H9 (cell line): ENCODE measurements around the gene SLC9A9. TPM values are rescaled to one million over a fixed set of nuclear protein-coding genes. Genes with fewer than 3 reads are reported as not detected.

Experiments used
- DNase-seq: peaks from one replicate; pipeline ENCODE4 v3.0.0-alpha.2; 2017
- H2AFZ ChIP-seq: one replicate; pipeline ENCODE4 v1.6.1; 2013; ENCODE audit warnings: mild to moderate bottlenecking, low read length, control low read depth, moderate library complexity
- H2AK5ac ChIP-seq: 2 replicates; pipeline ENCODE4 v1.6.1; 2013; ENCODE audit warnings: low read length, control low read depth, mixed read lengths; ENCODE audit not compliant: insufficient read length
- H2BK120ac ChIP-seq: one replicate; pipeline ENCODE4 v1.6.1; 2013; ENCODE audit warnings: low read depth, mild to moderate bottlenecking, low read length, control low read depth, inconsistent platforms; ENCODE audit not compliant: poor library complexity, severe bottlenecking
- H2BK12ac ChIP-seq: 2 replicates; pipeline ENCODE4 v1.6.1; 2013; ENCODE audit warnings: low read length, control low read depth, mixed read lengths, low read depth; ENCODE audit not compliant: insufficient read length
- H2BK15ac ChIP-seq: 2 replicates; pipeline ENCODE4 v1.6.1; 2013; ENCODE audit warnings: low read depth, low read length, control low read depth
- H2BK20ac ChIP-seq: one replicate; pipeline ENCODE4 v1.6.1; 2013; ENCODE audit warnings: low read depth, mild to moderate bottlenecking, low read length, control low read depth, inconsistent platforms; ENCODE audit not compliant: poor library complexity, severe bottlenecking
- H2BK5ac ChIP-seq: 2 replicates; pipeline ENCODE4 v1.6.1; 2013; ENCODE audit warnings: low read length, control low read depth, mixed read lengths; ENCODE audit not compliant: insufficient read length
- H3K14ac ChIP-seq: 2 replicates; pipeline ENCODE4 v1.6.1; 2013; ENCODE audit warnings: low read length, control low read depth; ENCODE audit not compliant: insufficient read depth
- H3K18ac ChIP-seq: 2 replicates; pipeline ENCODE4 v1.6.1; 2013; ENCODE audit warnings: low read depth, mild to moderate bottlenecking, mixed read lengths, low read length, control low read depth; ENCODE audit not compliant: insufficient read length
- H3K23ac ChIP-seq: 2 replicates; pipeline ENCODE4 v1.6.1; 2013; ENCODE audit warnings: low read length, control low read depth, mixed read lengths, low read depth; ENCODE audit not compliant: insufficient read length
- H3K23me2 ChIP-seq: 2 replicates; pipeline ENCODE4 v1.6.1; 2013; ENCODE audit warnings: low read depth, mild to moderate bottlenecking, mixed read lengths, low read length, control low read depth; ENCODE audit not compliant: insufficient read length, poor library complexity, severe bottlenecking
- H3K27ac ChIP-seq: 2 replicates; pipeline ENCODE4 v1.5.1; 2013; ENCODE audit warnings: low read length, control low read depth, mixed read lengths, low read depth; ENCODE audit not compliant: insufficient read length
- H3K27me3 ChIP-seq: 2 replicates; pipeline ENCODE4 v1.6.1; 2013; ENCODE audit warnings: low read length, control low read depth, inconsistent platforms; ENCODE audit not compliant: insufficient read depth
- H3K4ac ChIP-seq: 2 replicates; pipeline ENCODE4 v1.6.1; 2013; ENCODE audit warnings: low read depth, mild to moderate bottlenecking, control low read depth, inconsistent platforms, low read length, moderate library complexity
- H3K4me1 ChIP-seq: 2 replicates; pipeline ENCODE4 v1.6.1; 2013; ENCODE audit warnings: low read length, control low read depth, inconsistent platforms; ENCODE audit not compliant: insufficient read depth
- H3K4me2 ChIP-seq: 2 replicates; pipeline ENCODE4 v1.6.1; 2013; ENCODE audit warnings: low read length, control low read depth, mixed read lengths; ENCODE audit not compliant: insufficient read length, insufficient read depth
- H3K56ac ChIP-seq: 2 replicates; pipeline ENCODE4 v1.6.1; 2013; ENCODE audit warnings: low read depth, mild to moderate bottlenecking, mixed read lengths, low read length, control low read depth; ENCODE audit not compliant: insufficient read length
- H3K79me1 ChIP-seq: 2 replicates; pipeline ENCODE4 v1.6.1; 2013; ENCODE audit warnings: low read depth, mild to moderate bottlenecking, moderate library complexity, low read length, control low read depth, inconsistent platforms; ENCODE audit not compliant: insufficient read depth, poor library complexity, severe bottlenecking
- H3K79me2 ChIP-seq: 2 replicates; pipeline ENCODE4 v1.6.1; 2013; ENCODE audit warnings: low read length, control low read depth, inconsistent platforms; ENCODE audit not compliant: insufficient read depth
- H3K9ac ChIP-seq: 2 replicates; pipeline ENCODE4 v1.6.1; 2013; ENCODE audit warnings: low read length, control low read depth, mixed read lengths; ENCODE audit not compliant: insufficient read length; ENCODE audit errors: extremely low read depth
- H3K9me3 ChIP-seq: one replicate; pipeline ENCODE4 v1.6.1; 2013; ENCODE audit warnings: low read depth, low read length, inconsistent platforms; ENCODE audit not compliant: control insufficient read depth
- H3T11ph ChIP-seq: one replicate; pipeline ENCODE4 v1.6.1; 2013; ENCODE audit warnings: mild to moderate bottlenecking, low read length, control low read depth, inconsistent platforms
- H4K20me1 ChIP-seq: one replicate; pipeline ENCODE4 v1.6.1; 2013; ENCODE audit not compliant: control insufficient read depth, insufficient read length, insufficient read depth
- H4K5ac ChIP-seq: 2 replicates; pipeline ENCODE4 v1.6.1; 2013; ENCODE audit warnings: low read depth, mild to moderate bottlenecking, mixed read lengths, low read length, control low read depth; ENCODE audit not compliant: insufficient read length
- H4K8ac ChIP-seq: replicated peaks from 2 replicates; pipeline ENCODE4 v1.6.1; 2013; ENCODE audit warnings: low read length, control low read depth, mixed read lengths, low read depth; ENCODE audit not compliant: insufficient read length
- H4K91ac ChIP-seq: 2 replicates; pipeline ENCODE4 v1.6.1; 2013; ENCODE audit warnings: low read depth, mild to moderate bottlenecking, moderate library complexity, mixed read lengths, low read length, control low read depth; ENCODE audit not compliant: insufficient read length
- H3K27ac Mint-ChIP-seq, 3 experiments: 2 replicates in 2 of 3; 3 replicates in 1 of 3; pipeline ENCODE4 v1.8.0; 2020 to 2021; ENCODE audit warnings: mixed read lengths in 3 of 3, mild to moderate bottlenecking in 1 of 3, moderate library complexity in 1 of 3
- H3K27me3 Mint-ChIP-seq: 2 replicates; pipeline ENCODE4 v1.8.0; 2021; ENCODE audit warnings: low read depth, mild to moderate bottlenecking, moderate library complexity, mixed read lengths
- H3K36me3 Mint-ChIP-seq, 3 experiments: 2 replicates in 2 of 3; 3 replicates in 1 of 3; pipeline ENCODE4 v1.8.0; 2020 to 2021; ENCODE audit warnings: low read depth in 3 of 3, mixed read lengths in 3 of 3; ENCODE audit not compliant: insufficient read depth in 1 of 3
- H3K4me1 Mint-ChIP-seq, 2 experiments: 2 replicates each; pipeline ENCODE4 v1.8.0; 2020; ENCODE audit warnings: mixed read lengths in 2 of 2
- H3K4me3 Mint-ChIP-seq, 2 experiments: 2 replicates in 1 of 2; 3 replicates in 1 of 2; pipeline ENCODE4 v1.8.0; 2020 to 2021; ENCODE audit warnings: mild to moderate bottlenecking in 2 of 2, mixed read lengths in 2 of 2, moderate library complexity in 1 of 2
- H3K9me3 Mint-ChIP-seq, 2 experiments: 2 replicates in 1 of 2; 3 replicates in 1 of 2; pipeline ENCODE4 v1.8.0; 2020; ENCODE audit warnings: mild to moderate bottlenecking in 2 of 2, mixed read lengths in 2 of 2, moderate library complexity in 1 of 2
- CTCF ChIP-seq: fragments of 200-600 bp; sonication (generic); conservative IDR thresholded peaks from 3 replicates; pipeline ENCODE4 v1.8.0; 2021; ENCODE audit warnings: antibody characterized with exemption, mild to moderate bottlenecking
- WGBS: extraction: QIAGEN DNeasy Blood & Tissue Kit; methylation state at CpG from one replicate; pipeline ENCODE4 v1.1.7; 2013; ENCODE audit warnings: missing lambda C conversion rate, low lambda C conversion rate, mixed read lengths; ENCODE audit not compliant: insufficient read length; ENCODE audit errors: extremely low coverage; 5-methylcytosine and 5-hydroxymethylcytosine counted together
- total RNA-seq: library from RNA; stranded (reverse); gene quantifications from 2 replicates; pipeline ENCODE4 v1.2.1, GENCODE V29; 2021

SLC9A9 gene
- total RNA-seq, 1 experiment from 2014 or later = 0.35 TPM

- H3K56ac ChIP-seq = no peak overlapping the region
- no peak overlapping the region for H2BK12ac ChIP-seq
- no peak overlapping the region for H2AK5ac ChIP-seq
- no peaks in the 10 kb centered on the region for H3K9me3 Mint-ChIP-seq
- no peaks in the 10 kb centered on the region for H3K9me3 ChIP-seq
- H2BK120ac ChIP-seq = no peak overlapping the region
- H3K4me3 Mint-ChIP-seq = no peak overlapping the region
- H3K14ac ChIP-seq = no peak overlapping the region
- no peak overlapping the region for H4K5ac ChIP-seq
- no peak overlapping the region for H3K4me2 ChIP-seq
- no peak overlapping the region for H3K4ac ChIP-seq
- no peaks in the 10 kb centered on the region for H3K27me3 Mint-ChIP-seq
- no peak overlapping the region for H2BK20ac ChIP-seq
- H3K4me1 Mint-ChIP-seq = peaks cover 3 to 7% of the 10 kb centered on the region in 2 experiments
- no peaks in the 10 kb centered on the region for H3K79me2 ChIP-seq
- no peaks in the 10 kb centered on the region; the same call in 1 of the 2 replicates for H3K4me1 ChIP-seq
- H3K23me2 ChIP-seq = no peaks in the 10 kb centered on the region
- no peaks in the 10 kb centered on the region for H3K79me1 ChIP-seq
- TF ChIP-seq CTCF = no peak
- H3K18ac ChIP-seq = no peak overlapping the region
- no peaks in the 10 kb centered on the region for H4K20me1 ChIP-seq
- H3K27ac Mint-ChIP-seq = no peak overlapping the region
- no peak overlapping the region for H3T11ph ChIP-seq
- H4K91ac ChIP-seq = no peak overlapping the region
- no peak overlapping the region for H2AFZ ChIP-seq
- no peak overlapping the region for H2BK15ac ChIP-seq
- H3K9ac ChIP-seq = no peak overlapping the region
- H3K36me3 Mint-ChIP-seq = no peaks in the 10 kb centered on the region
- no peaks in the 10 kb centered on the region for H3K27me3 ChIP-seq
- no peak overlapping the region for H2BK5ac ChIP-seq
- no peak overlapping the region for H4K8ac ChIP-seq
- DNase-seq = no peak
- no peak overlapping the region for H3K23ac ChIP-seq
- H3K27ac ChIP-seq = no peak overlapping the region
- no CpG with 5 or more reads among the region's 14 CpGs for WGBS
These were observed 200.1 kb downstream of the SLC9A9 start for GRCh38 chr3:143648218-143648617.
